Brain microvascular endothelial cell (primary cell): ENCODE results near the gene TMC7.
"Not testable (repeated sequence)": the region's sequence is repeated elsewhere in the genome, so short reads cannot be mapped to it uniquely, and the experiment has no call there.

ENCODE experiments used
- DNase-seq: peaks from one replicate; pipeline ENCODE4 v3.0.0-alpha.2; 2020
- H3K27ac ChIP-seq: fragments of 250-450 bp; sonication (Bioruptor Pico); 2 replicates; pipeline ENCODE4 v1.5.1; 2020; ENCODE audit warnings: mild to moderate bottlenecking, moderate library complexity
- H3K27me3 ChIP-seq: fragments of 250-450 bp; sonication (Bioruptor Pico); replicated peaks from 2 replicates; pipeline ENCODE4 v1.5.1; 2020; ENCODE audit warnings: mild to moderate bottlenecking
- H3K36me3 ChIP-seq: fragments of 250-450 bp; sonication (Bioruptor Pico); replicated peaks from 2 replicates; pipeline ENCODE4 v1.5.1; 2020; ENCODE audit warnings: mild to moderate bottlenecking
- H3K4me3 ChIP-seq: 2 replicates; pipeline ENCODE4 v1.5.1; 2011; ENCODE audit warnings: low read depth, mild to moderate bottlenecking, control low read depth, low read length, moderate library complexity
- CTCF ChIP-seq: IDR thresholded peaks from 2 replicates; pipeline ENCODE4 v1.5.1; 2011; ENCODE audit warnings: low read depth, mild to moderate bottlenecking, moderate library complexity, low read length, control low read depth, inconsistent platforms; ENCODE audit errors: missing control alignments
- in situ Hi-C: cut with HindIII; loops from 2 replicates; pipeline ENCODE4 v1.10.0; 2017; ENCODE audit warnings: low sequenced_read_pairs, low pct_ligation_motif_present

Gene TMC7

DNA sequence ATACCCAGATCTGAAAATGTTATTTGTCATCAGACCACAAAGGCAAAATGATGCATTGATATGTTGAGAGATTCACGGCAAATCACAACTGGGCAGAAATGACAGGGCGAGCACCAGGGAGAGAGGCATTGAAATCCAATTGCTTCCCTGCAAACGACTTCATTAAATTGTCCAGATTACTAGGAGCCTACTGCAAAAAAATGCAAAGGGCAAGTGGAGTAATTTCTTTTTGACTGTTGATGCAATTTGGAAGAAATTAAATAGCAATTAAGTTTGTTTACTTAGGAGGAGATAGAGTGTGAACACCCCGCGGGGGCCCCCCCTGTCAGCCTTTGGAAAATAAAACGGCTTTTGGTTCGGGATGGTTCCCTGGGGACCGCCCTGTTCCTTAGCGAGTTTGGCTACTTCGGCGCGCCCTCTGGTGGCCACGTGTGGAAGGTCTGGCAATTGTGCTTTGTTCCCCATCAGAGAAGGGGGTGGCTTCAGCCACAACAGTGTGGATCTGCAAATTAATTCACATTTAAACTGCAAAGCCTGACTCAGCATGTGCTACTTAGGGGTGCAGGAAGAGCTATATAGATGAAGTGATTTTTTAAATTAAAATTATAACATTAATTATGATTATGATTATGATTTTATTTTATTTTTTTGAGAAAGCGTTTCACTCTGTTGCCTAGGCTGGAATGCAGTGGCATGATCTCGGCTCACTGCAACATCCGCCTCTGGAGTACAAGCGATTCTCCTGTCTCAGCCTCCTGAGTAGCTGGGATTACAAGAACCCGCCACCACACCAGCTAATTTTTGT, 14.5 kb upstream of the TMC7 start:
- TF ChIP-seq CTCF, result peak; percentile 95
- H3K27ac ChIP-seq, result no peak overlapping the region
- in situ Hi-C loops, result no loop called here
- no peaks in the 10 kb centered on the region for H3K36me3 ChIP-seq
- no peaks in the 10 kb centered on the region for H3K27me3 ChIP-seq
- DNase-seq, result peak; percentile 77
- peak overlapping the region; percentile 34 for H3K4me3 ChIP-seq

DNA sequence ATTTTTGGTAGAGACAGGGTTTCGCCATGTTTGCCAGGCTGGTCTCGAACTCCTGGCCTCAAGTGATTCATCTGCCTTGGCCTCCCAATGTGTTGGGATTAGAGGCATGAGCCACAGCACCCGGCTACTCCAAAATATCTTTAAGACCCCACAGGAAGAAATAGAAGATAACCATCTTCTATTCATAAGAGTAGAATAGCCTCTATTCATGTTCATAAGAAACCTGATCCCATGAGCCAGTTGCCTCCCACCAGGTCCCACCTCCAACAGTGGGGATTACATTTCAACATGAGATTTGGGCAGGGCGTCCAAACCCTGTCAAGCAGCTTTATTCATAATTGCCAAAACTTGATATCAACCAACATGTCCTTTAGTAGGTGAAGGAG, 13.9 kb upstream of the TMC7 start:
- TF ChIP-seq CTCF, result no peak
- Histone ChIP-seq H3K4me3 (no peak overlapping the region), H3K27me3 (no peaks in the 10 kb centered on the region), H3K36me3 (no peaks in the 10 kb centered on the region), H3K27ac (no peak overlapping the region)
- in situ Hi-C loops, result no loop called here
- no peak for DNase-seq

DNA sequence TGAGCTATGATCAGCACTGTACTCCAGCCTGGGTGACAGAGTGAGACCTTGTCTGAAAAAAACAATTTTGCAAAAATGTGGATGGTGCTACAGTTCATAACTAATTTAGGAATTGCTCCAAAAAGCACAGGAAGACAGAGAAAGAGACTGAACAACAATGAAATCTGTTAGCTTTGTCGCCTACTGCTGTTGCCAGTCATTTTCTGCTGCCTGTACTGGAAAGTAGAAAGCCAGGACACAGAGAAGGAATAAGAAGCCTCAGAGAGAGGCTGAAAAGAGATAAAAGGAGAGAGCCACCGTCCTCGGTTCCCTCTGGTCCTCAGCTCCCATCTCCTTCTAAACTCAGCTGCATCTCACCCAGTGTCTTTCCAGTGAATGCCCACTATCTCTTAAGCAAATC, 8.6 kb upstream of the TMC7 start:
- TF ChIP-seq CTCF, result no peak
- in situ Hi-C loops, result no loop called here
- no peak for DNase-seq
- Histone ChIP-seq H3K27me3 (no peaks in the 10 kb centered on the region), H3K36me3 (no peaks in the 10 kb centered on the region), H3K27ac (no peak overlapping the region), H3K4me3 (no peak overlapping the region)

GRCh38 chr16:18979936-18980335, 3.8 kb upstream of the TMC7 start:
- H3K36me3 ChIP-seq, result no peaks in the 10 kb centered on the region
- no peaks in the 10 kb centered on the region for H3K27me3 ChIP-seq
- no peak for TF ChIP-seq CTCF
- no peak for DNase-seq
- no peak overlapping the region for H3K4me3 ChIP-seq
- in situ Hi-C loops, result no loop called here
- no peak overlapping the region for H3K27ac ChIP-seq

GRCh38 chr16:18984435-18985005, 786 bp downstream of the TMC7 start:
- no peak for TF ChIP-seq CTCF
- no peaks in the 10 kb centered on the region for H3K27me3 ChIP-seq

DNA sequence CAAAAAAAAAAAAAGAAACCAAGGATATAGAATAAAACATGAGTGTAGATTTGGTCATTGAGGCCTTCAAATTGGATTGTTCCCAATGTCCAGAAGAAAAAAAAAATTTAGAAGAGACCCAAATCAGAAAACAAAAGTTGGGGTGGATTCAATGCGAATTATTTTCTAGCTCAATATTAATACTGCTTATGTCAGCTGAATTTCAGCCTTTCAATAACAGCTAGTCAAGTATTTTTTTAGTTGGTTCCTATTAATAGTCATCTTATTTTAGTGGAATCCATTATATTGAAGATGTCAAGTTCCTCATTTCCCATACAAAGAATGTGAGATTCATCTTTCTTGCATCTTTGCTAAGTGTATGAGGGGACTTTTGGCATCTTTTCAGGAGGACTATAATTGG, 1.5 kb downstream of the TMC7 start:
- H3K27me3 ChIP-seq, H3K27ac ChIP-seq, DNase-seq, H3K36me3 ChIP-seq, in situ Hi-C loops, H3K4me3 ChIP-seq: not testable (repeated sequence)

More at GRCh38 chr16:18984435-18985005, 786 bp downstream of the TMC7 start:
- H3K27ac ChIP-seq, result no peak overlapping the region
- in situ Hi-C loops, result no loop called here
- H3K36me3 ChIP-seq, result no peaks in the 10 kb centered on the region
- DNase-seq, result no peak
- H3K4me3 ChIP-seq, result peak overlapping the region; percentile 59

GRCh38 chr16:18991731-18992130, 8.0 kb downstream of the TMC7 start:
- H3K36me3 ChIP-seq, DNase-seq, H3K4me3 ChIP-seq, in situ Hi-C loops, H3K27me3 ChIP-seq, H3K27ac ChIP-seq: not testable (repeated sequence)

GRCh38 chr16:18993531-18993930, 9.8 kb downstream of the TMC7 start:
- in situ Hi-C loops, H3K4me3 ChIP-seq, H3K36me3 ChIP-seq, H3K27ac ChIP-seq, DNase-seq, H3K27me3 ChIP-seq: not testable (repeated sequence)

- in situ Hi-C loops, H3K4me3 ChIP-seq, H3K27ac ChIP-seq, H3K27me3 ChIP-seq, DNase-seq, H3K36me3 ChIP-seq: not testable (repeated sequence)
Measured at GRCh38 chr16:18994181-18994580, 10.4 kb downstream of the TMC7 start.
